ENCODE data around the gene DNTTIP2.
"Not testable (repeated sequence)": the region's sequence is repeated elsewhere in the genome, so short reads cannot be mapped to it uniquely, and the experiment has no call there.

The DNTTIP2 gene

GRCh38 chr1:93841771-93842170 lies 37.2 kb downstream of the DNTTIP2 start:
- no peak for DNase-seq (ENCODE audit: low spot score)

GRCh38 chr1:93840956-93841482 lies 38.0 kb downstream of the DNTTIP2 start:
- no peak for DNase-seq (ENCODE audit: low spot score)

- DNase-seq (ENCODE audit: low spot score) = no peak
Measured at GRCh38 chr1:93839753-93840152, 39.3 kb downstream of the DNTTIP2 start.

GRCh38 chr1:93839307-93839706 lies 39.7 kb downstream of the DNTTIP2 start:
- no peak for DNase-seq (ENCODE audit: low spot score)

- no peak for DNase-seq (ENCODE audit: low spot score)
Measured at GRCh38 chr1:93837961-93838360, 41.0 kb downstream of the DNTTIP2 start.

GRCh38 chr1:93833293-93833692 lies 45.7 kb downstream of the DNTTIP2 start:
- DNase-seq (ENCODE audit: low spot score) = not testable (repeated sequence)

GRCh38 chr1:93829061-93829460 lies 49.9 kb downstream of the DNTTIP2 start:
- no peak for DNase-seq (ENCODE audit: low spot score)

GRCh38 chr1:93828367-93828755 lies 50.6 kb downstream of the DNTTIP2 start:
- DNase-seq (ENCODE audit: low spot score) = no peak

- no peak for DNase-seq (ENCODE audit: low spot score)
Measured at GRCh38 chr1:93827633-93828366, 51.2 kb downstream of the DNTTIP2 start.

GRCh38 chr1:93827128-93827527 lies 51.9 kb downstream of the DNTTIP2 start:
- no peak for DNase-seq (ENCODE audit: low spot score)

- no peak for DNase-seq (ENCODE audit: low spot score)
Measured at GRCh38 chr1:93824834-93825233, 54.2 kb downstream of the DNTTIP2 start.

GRCh38 chr1:93822730-93823425 lies 56.1 kb downstream of the DNTTIP2 start:
- no peak for DNase-seq (ENCODE audit: low spot score)

GRCh38 chr1:93821423-93822144 lies 57.4 kb downstream of the DNTTIP2 start:
- no peak for DNase-seq (ENCODE audit: low spot score)

GRCh38 chr1:93820554-93821422 lies 58.2 kb downstream of the DNTTIP2 start:
- DNase-seq (ENCODE audit: low spot score) = no peak

- no peak for DNase-seq (ENCODE audit: low spot score)
Measured at GRCh38 chr1:93818570-93818959, 60.4 kb downstream of the DNTTIP2 start.

GRCh38 chr1:93817819-93818569 lies 61.0 kb downstream of the DNTTIP2 start:
- DNase-seq (ENCODE audit: low spot score) = no peak

GRCh38 chr1:93816970-93817678 lies 61.9 kb downstream of the DNTTIP2 start:
- no peak for DNase-seq (ENCODE audit: low spot score)

All from LoVo (cell line).